Activated naive CD4-positive, alpha-beta T cell treated with anti-CD3 and anti-CD28 coated beads, Interleukin-2, amount 50 U/mL, for 16 hours (primary cell): ENCODE measurements around the gene RILPL1.
"Not testable (repeated sequence)": the region's sequence is repeated elsewhere in the genome, so short reads cannot be mapped to it uniquely, and the experiment has no call there.

Experiments
- DNase-seq: peaks from one replicate; pipeline ENCODE4 v3.0.0-alpha.2; 2020

The RILPL1 gene

DNA sequence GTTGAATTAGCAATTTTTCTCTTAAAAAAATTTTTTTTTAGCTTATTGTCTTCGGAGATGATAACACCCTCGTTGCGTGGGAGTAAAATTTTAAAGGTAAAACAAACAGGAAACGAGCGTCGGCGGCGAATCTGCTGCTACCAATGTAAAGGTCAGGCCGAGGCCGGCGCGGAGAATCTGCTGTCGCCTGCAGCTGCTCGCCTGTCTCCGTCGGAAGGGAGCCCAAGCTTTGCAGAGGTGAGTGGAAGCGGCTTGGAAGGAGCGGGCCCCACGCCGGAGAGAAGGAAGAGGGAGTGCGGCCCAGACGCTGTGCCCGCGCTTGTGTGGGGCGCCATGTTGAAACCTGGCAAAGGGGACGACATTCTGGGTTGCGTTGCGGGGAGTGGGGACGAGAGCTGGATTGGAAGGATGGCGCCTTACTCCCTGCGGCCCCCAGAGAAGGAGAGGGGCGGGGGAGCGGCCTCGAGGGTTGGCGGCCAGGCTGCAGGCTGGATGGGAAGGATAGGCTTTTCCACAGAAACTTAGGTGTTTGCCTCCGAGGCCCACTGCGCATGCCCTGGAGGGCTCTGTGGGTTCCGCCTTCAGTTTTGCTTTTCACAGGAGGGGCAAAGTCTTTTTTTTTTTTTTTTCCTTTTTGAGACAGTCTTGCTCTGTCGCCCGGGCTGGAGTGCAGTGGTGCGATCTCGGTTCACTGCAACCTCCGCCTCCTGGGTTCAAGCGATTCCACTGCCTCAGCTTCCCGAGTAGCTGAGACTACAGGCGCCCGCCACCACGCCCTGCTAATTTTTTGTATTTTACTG is 75.3 kb downstream of the RILPL1 start, which contains the start of gene SNRNP35:
SNRNP35 (plus strand) TSS at position 160 of the 800 bp plus-strand sequence. CDS start 7,402 bp downstream, outside the sequence.
- DNase-seq = peak; percentile 84

- DNase-seq = no peak
Observed at GRCh38 chr12:123453165-123453564, 80.4 kb downstream of the RILPL1 start.

GRCh38 chr12:123452276-123452550 is 81.3 kb downstream of the RILPL1 start:
- not testable (repeated sequence) for DNase-seq

DNA sequence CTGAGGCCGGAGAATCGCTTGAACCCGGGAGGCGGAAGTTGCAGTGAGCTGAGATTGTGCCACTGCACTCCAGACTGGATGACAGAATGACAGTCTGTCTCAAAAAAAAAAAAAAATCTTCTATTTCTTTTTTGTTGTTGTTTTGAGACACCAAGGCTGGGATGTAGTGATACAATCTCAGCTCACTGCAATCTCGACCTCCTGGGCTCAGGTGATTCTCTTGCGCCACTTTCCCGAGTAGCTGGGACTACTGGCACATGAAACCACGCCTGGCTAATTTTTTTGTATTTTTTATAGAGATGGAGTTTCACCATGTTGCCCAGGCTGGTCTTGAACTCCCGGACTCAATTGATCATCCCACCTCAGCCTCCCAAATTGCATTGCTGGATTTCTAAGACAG is 82.9 kb downstream of the RILPL1 start:
- no peak for DNase-seq

- DNase-seq = no peak
Observed at GRCh38 chr12:123449856-123450255, 83.7 kb downstream of the RILPL1 start.

GRCh38 chr12:123449249-123449733 is 84.2 kb downstream of the RILPL1 start:
- DNase-seq = no peak

DNA sequence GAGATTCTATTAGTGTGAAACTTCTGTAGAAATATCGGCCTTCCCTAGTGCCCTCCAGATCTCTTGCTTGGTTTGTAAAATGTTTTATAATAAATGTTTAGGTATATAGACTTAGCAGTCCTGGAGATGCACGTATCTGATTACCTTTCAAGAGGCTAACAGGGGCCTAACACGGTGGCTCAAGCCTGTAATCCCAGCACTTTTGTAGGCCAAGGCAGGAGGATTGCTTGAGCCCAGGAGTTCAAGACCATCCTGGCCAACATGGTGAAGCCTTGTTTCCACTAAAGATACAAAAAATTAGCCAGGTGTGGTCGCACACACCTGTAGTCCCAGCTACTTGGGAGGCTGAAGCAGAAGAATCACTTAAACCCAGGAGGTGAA is 87.2 kb downstream of the RILPL1 start:
- DNase-seq = no peak

GRCh38 chr12:123445388-123446332 is 87.9 kb downstream of the RILPL1 start:
- no peak for DNase-seq

- no peak for DNase-seq
Observed at GRCh38 chr12:123444092-123445026, 89.2 kb downstream of the RILPL1 start.

- no peak for DNase-seq
Observed at GRCh38 chr12:123442774-123443173, 90.7 kb downstream of the RILPL1 start.

GRCh38 chr12:123441523-123442164 is 91.9 kb downstream of the RILPL1 start:
- DNase-seq = no peak

DNA sequence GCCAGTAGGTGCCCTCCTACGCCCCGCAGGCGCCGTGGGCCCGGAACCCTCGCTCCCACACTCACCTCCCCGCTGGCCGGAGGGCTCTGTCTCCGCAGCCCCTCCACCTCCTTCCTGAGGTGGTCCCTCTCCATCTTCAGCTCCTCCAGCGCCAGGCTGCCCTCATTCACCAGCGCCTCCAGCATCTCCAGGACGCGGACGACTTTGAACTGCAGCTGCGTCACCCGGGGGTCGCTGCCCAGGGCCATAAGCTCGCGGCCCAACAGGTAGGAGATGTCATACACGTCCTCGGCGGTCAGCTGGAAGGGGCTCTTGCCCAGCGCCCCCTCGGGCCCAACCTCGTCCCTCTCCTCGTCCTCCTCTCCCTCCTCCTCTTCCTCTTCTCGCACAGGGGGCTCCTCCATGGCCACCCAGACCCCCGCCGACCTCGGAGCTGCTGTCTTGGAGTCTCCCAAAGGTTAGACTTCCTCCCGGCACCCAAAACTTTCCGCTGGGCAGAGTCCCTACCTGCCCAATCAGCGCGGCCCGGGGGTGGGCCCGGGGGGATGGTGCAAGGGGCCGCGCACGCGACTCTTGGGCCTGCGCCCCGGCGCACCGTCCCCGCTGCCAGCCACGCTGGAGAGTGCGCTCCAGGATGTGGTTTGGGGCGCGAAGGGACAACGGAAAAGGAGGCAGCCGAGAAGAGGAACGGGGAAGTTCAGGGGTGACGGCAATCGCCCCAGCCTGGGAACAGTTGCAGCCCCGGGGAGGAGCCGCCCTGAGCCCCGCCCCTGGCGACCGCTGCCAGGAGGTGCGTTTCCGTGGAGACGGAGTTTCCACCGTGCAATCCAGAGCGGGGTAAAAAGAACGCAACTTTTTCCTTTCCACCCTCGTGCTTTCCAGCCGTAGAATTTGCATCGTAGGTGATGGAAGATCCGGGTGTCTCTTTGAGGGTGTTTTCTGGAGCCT is 97.2 kb downstream of the RILPL1 start, which contains the start of gene RILPL2:
RILPL2 (minus strand) TSS at position 668 of the 948 bp plus-strand sequence; CDS start at position 404, 264 bp downstream.
- DNase-seq = peak; percentile 92

- no peak for DNase-seq
Observed at GRCh38 chr12:123435636-123436016, 97.9 kb downstream of the RILPL1 start.

GRCh38 chr12:123433615-123434014 is 99.9 kb downstream of the RILPL1 start:
- no peak for DNase-seq

DNA sequence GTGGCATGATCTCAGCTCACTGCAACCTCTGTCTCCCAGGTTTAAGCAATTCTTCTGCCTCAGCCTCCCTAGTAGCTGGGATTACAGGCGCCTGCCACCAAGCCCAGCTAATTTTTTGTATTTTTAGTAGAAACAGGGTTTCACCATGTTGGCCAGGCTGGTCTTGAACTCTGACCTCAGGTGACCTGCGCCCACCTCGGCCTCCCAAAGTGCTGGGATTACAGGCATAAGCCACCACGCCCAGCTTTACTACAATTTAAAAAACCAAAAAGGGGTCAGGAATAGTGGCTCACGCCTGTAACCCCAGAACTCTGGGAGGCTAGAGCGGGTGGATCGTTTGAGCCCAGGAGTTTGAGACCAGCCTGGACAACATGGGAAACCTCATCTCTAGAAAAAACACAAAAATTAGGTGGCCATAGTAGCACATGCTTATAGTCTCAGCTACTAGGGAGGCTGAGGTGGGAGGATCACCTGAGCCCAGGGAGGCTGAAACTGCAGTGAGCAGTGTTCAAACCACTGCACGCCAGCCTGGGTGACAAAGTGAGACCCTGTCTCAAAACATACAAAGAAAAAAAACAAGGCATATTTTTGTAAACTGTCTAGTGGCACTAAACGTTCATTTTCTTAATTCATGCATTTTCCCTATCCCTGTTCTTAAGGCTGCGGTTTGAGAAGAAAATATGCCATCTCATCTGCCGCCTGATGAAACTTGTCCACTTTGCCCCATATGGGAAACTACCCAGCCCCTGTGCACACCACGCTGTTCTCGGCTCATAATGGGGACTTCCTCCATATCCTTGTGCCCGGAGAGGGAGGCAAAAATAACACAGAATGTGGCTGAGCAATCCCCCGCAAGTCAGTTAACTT is 101.3 kb downstream of the RILPL1 start:
- peak; percentile 18 for DNase-seq

DNA sequence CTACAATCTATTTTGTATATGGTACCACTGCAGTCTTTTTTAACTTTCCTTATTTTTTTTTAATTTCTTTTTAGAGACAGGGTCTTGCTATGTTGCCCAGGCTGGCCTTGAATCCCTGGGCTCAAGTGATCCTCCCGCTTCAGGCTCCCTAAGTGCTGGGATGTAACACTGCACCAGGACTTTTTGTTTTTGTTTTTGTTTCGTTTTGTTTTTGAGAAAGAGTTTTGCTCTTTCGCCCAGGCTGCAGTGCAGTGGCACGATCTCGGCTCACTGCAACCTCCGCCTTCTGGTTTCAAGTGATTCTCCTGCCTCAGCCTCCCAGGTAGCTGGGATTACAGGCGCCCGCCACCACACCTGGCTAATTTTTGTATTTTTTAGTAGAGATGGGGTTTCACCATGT is 104.4 kb downstream of the RILPL1 start:
- not testable (repeated sequence) for DNase-seq

- no peak for DNase-seq
Observed at GRCh38 chr12:123428591-123428990, 104.9 kb downstream of the RILPL1 start.

DNA sequence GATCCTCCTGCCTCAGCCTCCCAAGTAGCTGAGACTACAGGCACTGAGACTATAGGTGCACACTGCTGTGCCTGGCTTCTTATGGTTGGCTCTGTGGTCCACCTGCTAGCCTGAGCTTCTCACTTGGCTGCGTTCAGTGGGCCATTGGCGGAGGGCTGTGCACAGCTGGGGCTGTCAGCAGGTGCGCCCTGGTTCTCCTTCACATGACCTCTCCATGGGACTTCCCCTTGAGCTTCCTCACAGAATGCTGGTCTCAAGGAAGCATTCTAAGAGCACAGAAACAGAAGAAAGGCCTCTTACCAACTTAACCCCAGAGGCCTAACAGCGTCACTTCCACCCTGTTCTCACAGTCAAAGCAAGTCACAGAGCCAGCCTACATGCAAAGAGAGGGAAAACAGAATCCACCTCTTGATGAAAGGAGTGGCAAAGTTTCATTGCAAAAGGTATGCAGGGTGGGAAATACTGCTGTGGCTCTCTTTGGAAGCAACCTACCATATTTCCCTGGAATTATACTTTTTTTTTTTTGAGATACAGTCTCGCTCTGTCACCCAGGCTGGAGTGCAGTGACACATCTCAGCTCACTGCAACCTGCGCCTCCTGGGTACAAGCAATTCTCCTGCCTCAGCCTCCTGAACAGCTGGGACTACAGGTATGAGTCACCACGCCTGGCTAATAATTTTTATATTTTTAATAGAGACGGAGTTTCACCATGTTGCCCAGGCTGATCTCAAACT is 106.3 kb downstream of the RILPL1 start:
- DNase-seq = no peak

- no peak for DNase-seq
Observed at GRCh38 chr12:123421314-123421713, 112.2 kb downstream of the RILPL1 start.
